ENCODE data around the gene ZYG11A.
A peak's percentile ranks its signal among the peaks of the same experiment; 100 is the strongest.

Gene ZYG11A

DNA sequence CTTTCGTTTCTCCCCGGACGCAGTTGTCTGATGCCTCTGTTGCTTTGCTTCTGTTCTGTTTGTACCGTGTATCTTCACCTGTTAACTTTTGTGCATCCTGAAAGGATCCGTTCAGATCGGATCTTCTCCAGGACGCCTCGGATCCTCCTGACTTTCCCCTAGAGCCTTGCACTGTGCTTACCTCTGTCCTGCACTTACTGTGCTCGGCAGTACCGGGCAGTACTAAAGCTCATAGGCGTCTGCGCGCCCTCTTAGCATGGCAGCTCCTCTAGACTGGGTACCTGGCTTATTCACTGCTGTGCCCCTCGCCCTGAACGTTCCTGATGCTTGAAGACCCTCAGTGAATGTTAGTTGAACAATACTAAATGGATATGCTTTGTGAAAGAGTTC is 85.5 kb downstream of the ZYG11A start:
- H3K36me3 ChIP-seq (ENCODE audit: insufficient read depth), result no peaks in the 10 kb centered on the region
- H3K79me2 ChIP-seq (ENCODE audit: insufficient read depth, low read depth), result no peaks in the 10 kb centered on the region
- no peaks in the 10 kb centered on the region for H3K27me3 ChIP-seq (ENCODE audit: insufficient read depth, low read depth)
- H2AFZ ChIP-seq (ENCODE audit: low read depth), result peak overlapping the region; percentile 85
- H3K27ac ChIP-seq, result no peak overlapping the region
- TF ChIP-seq, protein P1, sequence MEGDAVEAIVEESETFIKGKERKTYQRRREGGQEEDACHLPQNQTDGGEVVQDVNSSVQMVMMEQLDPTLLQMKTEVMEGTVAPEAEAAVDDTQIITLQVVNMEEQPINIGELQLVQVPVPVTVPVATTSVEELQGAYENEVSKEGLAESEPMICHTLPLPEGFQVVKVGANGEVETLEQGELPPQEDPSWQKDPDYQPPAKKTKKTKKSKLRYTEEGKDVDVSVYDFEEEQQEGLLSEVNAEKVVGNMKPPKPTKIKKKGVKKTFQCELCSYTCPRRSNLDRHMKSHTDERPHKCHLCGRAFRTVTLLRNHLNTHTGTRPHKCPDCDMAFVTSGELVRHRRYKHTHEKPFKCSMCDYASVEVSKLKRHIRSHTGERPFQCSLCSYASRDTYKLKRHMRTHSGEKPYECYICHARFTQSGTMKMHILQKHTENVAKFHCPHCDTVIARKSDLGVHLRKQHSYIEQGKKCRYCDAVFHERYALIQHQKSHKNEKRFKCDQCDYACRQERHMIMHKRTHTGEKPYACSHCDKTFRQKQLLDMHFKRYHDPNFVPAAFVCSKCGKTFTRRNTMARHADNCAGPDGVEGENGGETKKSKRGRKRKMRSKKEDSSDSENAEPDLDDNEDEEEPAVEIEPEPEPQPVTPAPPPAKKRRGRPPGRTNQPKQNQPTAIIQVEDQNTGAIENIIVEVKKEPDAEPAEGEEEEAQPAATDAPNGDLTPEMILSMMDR (conservative IDR thresholded peaks at IDR 0.05; ENCODE audit: low read depth, low read length), result no peak
- H3K4me3 ChIP-seq (IDR thresholded peaks at IDR 0.05; ENCODE audit: insufficient read depth, low read depth, low read length), result peak overlapping the region; percentile 70
- no peaks in the 10 kb centered on the region for H3K4me1 ChIP-seq (ENCODE audit: low read depth, poor library complexity, severe bottlenecking)
- H3K9ac ChIP-seq, result no peak overlapping the region; the same call in 1 of the 2 replicates
- peak overlapping the region; percentile 73; the same call in 1 of the 2 replicates for H3K4me2 ChIP-seq
- no peaks in the 10 kb centered on the region for H4K20me1 ChIP-seq (ENCODE audit: insufficient read depth)

GRCh38 chr1:52929019-52929418 is 86.5 kb downstream of the ZYG11A start:
- Histone ChIP-seq H3K79me2 (ENCODE audit: insufficient read depth, low read depth) (no peaks in the 10 kb centered on the region), H3K36me3 (ENCODE audit: insufficient read depth) (no peaks in the 10 kb centered on the region), H3K4me1 (ENCODE audit: low read depth, poor library complexity, severe bottlenecking) (no peaks in the 10 kb centered on the region), H3K27ac (no peak overlapping the region), H2AFZ (ENCODE audit: low read depth) (no peak overlapping the region), H3K9ac (no peak overlapping the region), H3K4me3 (IDR thresholded peaks at IDR 0.05; ENCODE audit: insufficient read depth, low read depth, low read length) (no peak overlapping the region), H3K27me3 (ENCODE audit: insufficient read depth, low read depth) (no peaks in the 10 kb centered on the region), H4K20me1 (ENCODE audit: insufficient read depth) (no peaks in the 10 kb centered on the region), H3K4me2 (no peak overlapping the region)
- TF ChIP-seq, protein P1 (conservative IDR thresholded peaks at IDR 0.05; ENCODE audit: low read depth, low read length), result no peak

- no peak overlapping the region for H3K4me3 ChIP-seq (IDR thresholded peaks at IDR 0.05; ENCODE audit: insufficient read depth, low read depth, low read length)
- H3K9ac ChIP-seq, result no peak overlapping the region
- H2AFZ ChIP-seq (ENCODE audit: low read depth), result no peak overlapping the region
- no peaks in the 10 kb centered on the region for H4K20me1 ChIP-seq (ENCODE audit: insufficient read depth)
- H3K4me2 ChIP-seq, result no peak overlapping the region
- no peaks in the 10 kb centered on the region for H3K79me2 ChIP-seq (ENCODE audit: insufficient read depth, low read depth)
- TF ChIP-seq, protein P1 (conservative IDR thresholded peaks at IDR 0.05; ENCODE audit: low read depth, low read length), result no peak
- H3K36me3 ChIP-seq (ENCODE audit: insufficient read depth), result no peaks in the 10 kb centered on the region
- no peaks in the 10 kb centered on the region for H3K4me1 ChIP-seq (ENCODE audit: low read depth, poor library complexity, severe bottlenecking)
- H3K27me3 ChIP-seq (ENCODE audit: insufficient read depth, low read depth), result no peaks in the 10 kb centered on the region
- no peak overlapping the region for H3K27ac ChIP-seq
Measured at GRCh38 chr1:52937433-52938182, 95.0 kb downstream of the ZYG11A start.

DNA sequence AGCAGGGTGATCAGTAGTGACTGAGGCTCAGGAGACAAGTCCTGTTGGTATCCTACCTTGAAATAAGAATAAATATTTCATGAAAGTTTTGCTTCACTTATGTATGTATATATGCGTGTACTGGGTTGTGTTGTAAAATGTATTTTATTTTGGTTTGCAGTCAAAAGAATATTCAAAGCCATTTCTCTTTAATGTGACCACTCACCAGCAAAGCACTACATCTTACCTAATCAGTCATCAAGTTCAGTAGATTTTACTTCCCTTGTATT is 95.6 kb downstream of the ZYG11A start:
- no peaks in the 10 kb centered on the region for H3K27me3 ChIP-seq (ENCODE audit: insufficient read depth, low read depth)
- no peaks in the 10 kb centered on the region for H3K36me3 ChIP-seq (ENCODE audit: insufficient read depth)
- H4K20me1 ChIP-seq (ENCODE audit: insufficient read depth), result no peaks in the 10 kb centered on the region
- no peak overlapping the region for H2AFZ ChIP-seq (ENCODE audit: low read depth)
- no peaks in the 10 kb centered on the region for H3K4me1 ChIP-seq (ENCODE audit: low read depth, poor library complexity, severe bottlenecking)
- TF ChIP-seq, protein P1 (conservative IDR thresholded peaks at IDR 0.05; ENCODE audit: low read depth, low read length), result no peak
- H3K9ac ChIP-seq, result no peak overlapping the region
- H3K4me3 ChIP-seq (IDR thresholded peaks at IDR 0.05; ENCODE audit: insufficient read depth, low read depth, low read length), result no peak overlapping the region
- H3K27ac ChIP-seq, result no peak overlapping the region
- H3K79me2 ChIP-seq (ENCODE audit: insufficient read depth, low read depth), result no peaks in the 10 kb centered on the region
- no peak overlapping the region for H3K4me2 ChIP-seq

Data from KMS-11 (cell line).